CD4-positive, alpha-beta T cell treated with Interleukin-4 for 4 hours (primary cell): Measurements from ENCODE around the gene FMNL1.

Experiments used
- DNase-seq: peaks from one replicate; pipeline ENCODE4 v3.0.0-alpha.2; 2020

FMNL1 gene

GRCh38 chr17:45223539-45224528 lies 2.1 kb downstream of the FMNL1 start:
- peak; percentile 85 for DNase-seq

- DNase-seq: no peak
Observed at GRCh38 chr17:45224671-45225050, 3.0 kb downstream of the FMNL1 start.

GRCh38 chr17:45225051-45225700 lies 3.5 kb downstream of the FMNL1 start:
- peak; percentile 75 for DNase-seq

GRCh38 chr17:45225964-45226530 lies 4.4 kb downstream of the FMNL1 start:
- DNase-seq: peak; percentile 99

GRCh38 chr17:45226576-45226975 lies 4.9 kb downstream of the FMNL1 start:
- DNase-seq: peak; percentile 41

- DNase-seq: no peak
Observed at GRCh38 chr17:45227101-45227925, 5.6 kb downstream of the FMNL1 start.

GRCh38 chr17:45227926-45228762 lies 6.5 kb downstream of the FMNL1 start:
- no peak for DNase-seq

- peak; percentile 87 for DNase-seq
Observed at GRCh38 chr17:45228763-45229539, 7.3 kb downstream of the FMNL1 start.

GRCh38 chr17:45229681-45230409 lies 8.2 kb downstream of the FMNL1 start:
- DNase-seq: peak; percentile 34

- DNase-seq: no peak
Observed at GRCh38 chr17:45230410-45230786, 8.7 kb downstream of the FMNL1 start.

- no peak for DNase-seq
Observed at GRCh38 chr17:45230787-45231480, 9.2 kb downstream of the FMNL1 start.

- no peak for DNase-seq
Observed at GRCh38 chr17:45231481-45232116, 9.9 kb downstream of the FMNL1 start.

GRCh38 chr17:45232514-45233422 lies 11.1 kb downstream of the FMNL1 start:
- no peak for DNase-seq

- no peak for DNase-seq
Observed at GRCh38 chr17:45233423-45233924, 11.8 kb downstream of the FMNL1 start.

- peak; percentile 62 for DNase-seq
Observed at GRCh38 chr17:45234641-45235415, 13.1 kb downstream of the FMNL1 start.

- DNase-seq: peak; percentile 72
Observed at GRCh38 chr17:45235416-45236281, 14.0 kb downstream of the FMNL1 start.
